ENCODE data around the gene ZNF253.
"Not testable (repeated sequence)": the region's sequence is repeated elsewhere in the genome, so short reads cannot be mapped to it uniquely, and the experiment has no call there.

ZNF253 gene

GRCh38 chr19:19865750-19866610 lies at the start of gene ZNF253:
TSS of gene ZNF253 (plus strand) at chr19:19865882. CDS start at chr19:19865997, 115 bp downstream.
- DNase-seq, result peak; percentile 93 to 94

GRCh38 chr19:19816679-19817078 lies 49.0 kb upstream of the ZNF253 start:
- DNase-seq, result no peak

DNA sequence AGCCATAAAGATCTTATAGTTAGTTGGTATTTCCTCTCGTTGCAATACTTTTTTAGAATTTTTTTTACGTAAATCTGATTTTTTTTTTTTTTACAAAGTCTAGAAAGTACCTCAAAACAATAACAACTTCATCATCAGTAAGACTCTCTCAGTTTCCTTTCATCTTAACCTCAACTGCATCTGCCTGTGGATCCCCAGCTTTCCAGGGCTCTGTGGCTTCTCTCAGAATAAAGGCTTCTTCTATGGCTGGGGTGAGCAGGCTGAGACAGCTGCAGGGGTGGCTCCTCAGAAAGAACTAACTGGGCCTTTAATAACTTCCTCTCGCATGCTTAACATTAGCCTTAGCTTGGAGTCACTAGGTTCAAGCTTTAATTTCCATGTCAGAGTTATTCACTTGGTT lies 48.3 kb upstream of the ZNF253 start:
- no peak for DNase-seq

DNA sequence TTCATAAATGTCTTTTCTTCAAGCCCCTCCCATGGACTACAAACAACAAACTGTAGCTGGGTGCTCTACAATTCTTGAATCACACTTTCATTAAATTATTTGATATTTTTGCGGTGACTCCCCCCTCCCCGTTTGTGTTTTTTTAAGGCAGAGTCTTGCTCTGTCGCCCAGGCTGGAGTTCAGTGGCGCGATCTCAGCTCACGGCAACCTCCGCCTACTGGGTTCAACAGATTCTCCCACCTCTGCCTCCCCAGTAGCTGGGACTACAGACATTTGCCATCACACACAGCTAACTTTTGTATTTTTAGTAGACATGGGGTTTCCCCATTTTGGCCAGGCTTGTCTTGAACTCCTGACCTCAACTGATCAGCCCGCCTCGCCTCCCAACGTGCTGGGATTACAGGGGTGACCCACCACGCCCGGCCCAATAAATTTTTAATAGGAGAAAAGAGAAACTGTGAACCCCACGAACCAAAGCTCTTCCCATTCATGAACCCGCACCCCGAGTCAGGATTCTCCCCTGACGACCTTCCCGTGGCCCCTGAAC lies 44.8 kb upstream of the ZNF253 start:
- no peak for DNase-seq

DNA sequence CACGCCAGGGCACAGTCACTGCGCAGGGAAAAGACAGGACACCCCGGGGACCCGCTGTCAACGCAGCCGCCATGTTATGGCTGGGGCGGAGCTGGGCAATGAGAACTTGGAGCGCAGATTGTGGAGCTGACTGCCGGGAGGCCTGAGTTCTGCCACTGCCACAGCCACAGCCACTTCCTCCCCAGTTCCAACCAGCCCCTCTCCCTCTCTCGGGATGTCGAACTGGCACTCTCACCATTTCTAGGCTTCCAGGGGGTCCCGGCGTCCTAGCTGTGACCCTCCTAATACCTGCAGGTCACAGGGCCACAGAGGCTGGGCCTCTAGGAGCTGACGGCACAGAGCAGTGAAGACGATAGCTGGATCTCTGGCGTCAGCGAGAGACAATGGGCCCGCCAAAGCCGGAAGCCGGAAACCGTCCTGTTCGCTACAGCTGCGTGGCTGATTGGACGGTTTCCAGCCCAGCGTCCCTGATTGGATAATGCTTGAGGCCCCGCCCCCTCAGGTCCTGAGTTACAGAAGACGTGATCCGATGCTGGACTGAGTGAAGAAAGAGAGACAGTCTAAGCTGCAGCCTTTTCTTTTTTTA lies 44.2 kb upstream of the ZNF253 start, which contains the start of gene ZNF506:
ZNF506 (minus strand) TSS at position 385 of the 586 bp plus-strand sequence; CDS start at position 238, 147 bp downstream.
- peak; percentile 97 to 98 for DNase-seq

DNA sequence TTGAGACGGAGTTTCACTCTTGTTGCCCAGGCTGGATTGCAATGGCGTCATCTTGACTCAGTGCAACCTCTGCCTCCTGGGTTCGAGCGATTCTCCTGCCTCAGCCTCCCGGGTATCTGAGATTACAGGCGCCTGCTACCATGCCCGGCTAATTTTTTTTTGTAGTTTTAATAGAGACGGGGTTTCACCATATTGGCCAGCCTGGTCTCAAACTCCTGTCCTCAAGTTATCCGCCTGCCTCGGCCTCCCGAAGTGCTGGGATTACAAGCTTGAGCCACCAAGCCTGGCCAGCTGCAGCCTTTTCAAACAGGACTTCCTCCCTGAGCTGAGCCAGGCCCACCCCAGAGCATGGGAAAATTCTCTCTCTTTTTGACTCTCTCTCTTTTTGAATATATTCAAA lies 43.7 kb upstream of the ZNF253 start:
- DNase-seq, result peak in 1 of 2 experiments; percentile 9

DNA sequence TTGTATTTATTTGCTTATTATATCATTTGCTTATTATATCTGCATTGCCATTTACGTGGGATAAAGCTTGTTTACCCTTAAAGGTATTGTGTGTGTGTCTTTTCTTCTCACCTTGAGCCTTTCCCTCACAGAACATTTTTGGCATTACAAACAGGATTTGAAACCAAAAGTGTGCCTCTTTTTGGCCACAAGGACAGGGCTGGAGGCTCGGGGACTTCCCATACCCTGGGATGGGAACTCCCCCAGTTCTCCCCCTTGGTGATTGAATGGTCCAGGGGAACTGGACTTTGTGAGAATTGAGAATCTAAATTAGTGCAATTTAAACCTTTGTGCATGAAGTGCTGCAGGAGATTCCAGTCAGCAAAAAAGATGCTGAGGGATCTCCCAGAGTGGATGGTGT lies 41.8 kb upstream of the ZNF253 start:
- DNase-seq, result no peak

DNA sequence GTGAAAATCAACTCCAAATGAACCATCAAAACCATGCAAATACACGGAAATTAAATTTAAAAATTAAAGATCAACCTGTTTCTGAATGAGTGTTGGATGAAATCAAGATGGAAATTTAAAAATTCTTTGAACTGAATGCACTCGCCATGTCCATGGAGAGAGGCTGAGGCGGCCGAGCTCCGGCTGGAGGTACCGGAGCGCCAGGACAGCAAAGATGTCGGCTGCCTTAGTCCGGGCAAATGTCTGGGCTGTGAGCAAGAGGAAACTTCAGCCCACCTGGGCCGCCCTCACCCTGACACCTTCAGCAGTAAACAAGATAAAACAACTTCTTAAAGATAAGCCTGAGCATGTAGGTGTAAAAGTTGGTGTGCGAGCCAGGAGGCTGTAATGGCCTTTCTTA lies 38.8 kb upstream of the ZNF253 start:
- DNase-seq, result no peak

DNA sequence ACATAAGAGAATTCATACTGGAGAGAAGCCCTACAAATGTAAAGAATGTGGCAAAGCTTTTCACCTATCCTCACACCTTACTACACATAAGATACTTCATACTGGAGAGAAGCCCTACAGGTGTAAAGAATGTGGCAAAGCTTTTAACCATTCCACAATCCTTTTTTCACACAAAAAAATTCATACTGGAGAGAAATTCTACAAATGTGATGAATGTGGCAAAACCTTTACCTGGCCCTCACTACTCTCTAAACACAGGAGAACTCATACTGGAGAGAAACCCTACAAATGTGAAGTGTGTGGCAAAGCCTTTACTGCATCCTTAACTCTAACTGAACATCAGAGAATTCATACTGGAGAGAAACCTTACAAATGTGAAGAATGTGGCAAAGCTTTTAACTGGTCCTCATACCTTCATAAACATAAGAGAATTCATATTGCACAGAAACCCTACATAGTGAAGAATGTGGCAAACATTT lies 30.1 kb upstream of the ZNF253 start:
- no peak for DNase-seq

- no peak for DNase-seq
These were observed 17.9 kb upstream of the ZNF253 start for GRCh38 chr19:19847781-19848180.

DNA sequence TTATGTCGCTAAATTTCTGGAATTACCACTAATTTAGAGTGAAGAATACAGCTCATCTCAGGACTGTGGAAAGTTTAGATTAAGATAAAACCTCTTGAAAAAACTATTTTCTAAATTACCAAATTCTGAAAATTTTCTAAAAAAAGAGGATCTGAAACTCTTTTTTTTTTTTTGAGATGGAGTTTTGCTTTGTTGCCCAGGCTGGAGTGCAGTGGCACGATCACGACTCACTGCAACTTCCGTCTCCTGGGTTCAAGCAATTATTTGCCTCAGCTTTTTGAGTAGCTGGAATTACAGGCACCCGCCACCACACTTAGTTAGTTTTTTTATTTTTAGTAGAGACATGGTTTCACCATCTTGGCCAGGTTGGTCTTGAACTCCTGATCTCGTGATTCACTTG lies 16.6 kb upstream of the ZNF253 start:
- DNase-seq, result no peak

DNA sequence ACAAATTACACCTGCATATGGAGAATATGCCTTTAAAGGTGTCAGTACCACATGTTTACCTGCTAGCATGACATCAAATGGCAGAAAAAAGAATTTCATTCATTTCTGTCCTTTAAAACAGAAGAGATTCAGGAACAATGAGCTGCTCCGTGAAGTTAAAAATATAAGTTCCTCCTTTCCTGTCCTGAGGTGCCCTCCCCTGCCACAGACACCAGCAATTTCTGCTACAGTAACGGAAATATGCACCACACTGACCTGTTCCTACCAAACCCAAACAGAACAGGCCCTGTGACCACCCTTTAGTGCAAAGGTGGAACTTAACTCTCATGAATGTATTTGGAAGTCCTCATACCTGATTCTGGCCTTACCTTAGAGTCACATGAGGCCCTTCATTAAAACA lies 13.9 kb upstream of the ZNF253 start:
- not testable (repeated sequence) for DNase-seq

- no peak for DNase-seq
These were observed 6.9 kb upstream of the ZNF253 start for GRCh38 chr19:19858751-19859150.

DNA sequence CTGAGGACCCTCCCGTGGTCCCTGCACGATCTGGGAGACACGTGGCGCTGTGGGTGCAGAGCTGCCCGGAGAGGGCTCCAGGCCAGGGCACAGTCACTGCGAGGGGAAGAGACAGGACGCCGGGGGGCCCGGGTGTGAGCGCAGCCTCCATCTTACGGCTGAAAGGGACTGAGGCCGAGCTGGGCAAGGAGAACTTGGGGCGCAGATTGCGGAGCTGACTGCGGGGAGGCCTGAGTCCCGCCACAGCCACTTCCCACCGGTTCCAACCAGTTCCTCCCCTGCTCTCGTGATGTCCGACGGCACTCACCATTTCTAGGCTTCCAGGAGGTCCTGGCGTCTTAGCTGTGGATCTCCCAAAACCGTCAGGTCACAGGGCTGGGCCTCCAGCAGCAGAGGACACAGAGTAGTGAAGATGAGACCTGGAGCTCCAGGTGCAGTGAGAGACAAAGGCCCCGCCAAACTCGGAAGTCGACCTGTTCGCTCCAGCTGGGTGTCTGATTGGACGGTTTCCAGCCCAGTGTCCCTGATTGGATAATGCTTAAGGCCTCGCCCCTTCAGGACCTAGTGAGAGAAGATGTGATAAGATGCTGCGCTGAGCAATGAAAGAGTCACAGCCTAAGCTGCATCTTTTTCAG lies 4.8 kb upstream of the ZNF253 start:
- no peak for DNase-seq

GRCh38 chr19:19866611-19867248 lies 1.0 kb downstream of the ZNF253 start:
- peak; percentile 21 to 46 for DNase-seq

DNA sequence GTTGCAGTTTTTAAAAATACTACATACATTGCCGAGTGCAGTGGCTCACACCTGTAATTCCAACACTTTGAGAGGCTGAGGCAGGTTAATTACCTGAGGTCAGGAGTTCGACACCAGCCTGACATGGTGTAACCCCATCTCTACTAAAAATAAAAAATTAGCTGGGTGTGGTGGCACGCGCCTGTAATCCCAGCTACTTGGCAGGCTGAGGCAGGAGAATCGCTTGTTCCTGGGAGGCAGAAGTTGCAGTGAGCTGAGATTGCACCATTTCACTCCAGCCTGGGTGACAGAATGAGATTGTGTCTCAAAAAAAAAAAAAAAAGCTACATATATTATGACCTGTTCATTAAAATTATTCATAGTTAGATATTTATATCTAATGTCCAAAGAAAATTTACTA lies 4.4 kb downstream of the ZNF253 start:
- DNase-seq, result not testable (repeated sequence)

GRCh38 chr19:19871932-19872331 lies 6.2 kb downstream of the ZNF253 start:
- DNase-seq, result no peak

DNA sequence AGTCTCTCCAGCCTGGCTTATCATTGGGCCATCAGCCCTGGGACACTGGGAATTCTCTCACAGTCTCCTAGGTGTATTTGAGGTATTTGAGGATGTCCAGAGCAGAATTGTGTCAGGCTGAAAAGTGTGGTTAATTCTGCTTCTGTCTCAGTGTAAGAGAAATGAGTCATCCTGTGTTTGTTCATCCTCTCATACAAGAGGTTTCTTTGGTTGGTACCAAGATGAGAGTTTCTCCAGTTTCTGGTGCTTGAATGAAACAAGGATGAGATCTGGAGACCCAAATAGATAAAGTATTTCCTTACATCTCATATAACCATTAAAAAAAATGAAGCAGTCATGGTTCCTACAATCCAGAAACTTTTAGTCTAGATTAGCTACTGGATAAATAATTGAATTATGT lies 7.7 kb downstream of the ZNF253 start:
- no peak for DNase-seq

- DNase-seq, result no peak
These were observed 12.0 kb downstream of the ZNF253 start for GRCh38 chr19:19877724-19878123.

GRCh38 chr19:19884583-19884982 lies 18.9 kb downstream of the ZNF253 start:
- DNase-seq, result no peak

DNA sequence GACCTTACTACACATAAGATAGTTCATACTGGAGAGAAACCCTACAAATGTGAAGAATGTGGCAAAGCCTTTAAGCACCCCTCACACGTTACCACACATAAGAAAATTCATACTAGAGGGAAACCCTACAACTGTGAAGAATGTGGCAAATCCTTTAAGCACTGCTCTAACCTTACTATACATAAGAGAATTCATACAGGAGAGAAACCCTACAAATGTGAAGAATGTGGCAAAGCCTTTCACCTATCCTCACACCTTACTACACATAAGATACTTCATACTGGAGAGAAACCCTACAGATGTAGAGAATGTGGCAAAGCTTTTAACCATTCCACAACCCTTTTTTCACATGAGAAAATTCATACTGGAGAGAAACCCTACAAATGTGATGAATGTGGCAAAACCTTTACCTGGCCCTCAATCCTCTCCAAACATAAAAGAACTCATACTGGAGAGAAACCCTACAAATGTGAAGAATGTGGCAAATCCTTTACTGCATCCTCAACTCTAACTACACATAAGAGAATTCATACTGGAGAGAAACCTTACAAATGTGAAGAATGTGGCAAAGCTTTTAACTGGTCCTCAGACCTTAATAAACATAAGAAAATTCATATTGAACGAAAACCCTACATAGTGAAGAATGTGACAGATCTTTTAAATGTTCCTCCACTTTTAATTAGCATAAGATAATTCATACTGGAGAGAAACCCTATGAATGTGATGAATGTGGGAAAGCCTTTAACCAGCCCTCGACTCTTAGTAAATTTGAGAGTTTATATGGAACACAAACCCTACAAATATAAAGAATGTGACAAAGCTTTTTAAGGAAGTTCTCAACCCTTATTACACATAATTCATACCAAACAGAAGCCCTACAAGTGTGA lies 26.6 kb downstream of the ZNF253 start:
- not testable (repeated sequence) for DNase-seq

Measured in AML-193 (cell line).